22Rv1 (cell line): ENCODE measurements around the gene KRT6A.

ENCODE experiments used
- CTCF ChIP-seq: fragments of 450-650 bp; IDR thresholded peaks from 2 replicates; pipeline ENCODE4 v1.5.1; 2017; ENCODE audit warnings: mild to moderate bottlenecking
- ZFX ChIP-seq: fragments of 450-650 bp; IDR thresholded peaks from 2 replicates; pipeline ENCODE4 v1.6.1; 2017; ENCODE audit warnings: antibody characterized with exemption, borderline replicate concordance

GRCh38 chr12:52529846-52530245 lies 36.8 kb upstream of the KRT6A start:
- no peak for TF ChIP-seq CTCF
- TF ChIP-seq ZFX: no peak
